ENCODE results near the gene PRXL2A.

GRCh38 chr10:80458263-80458625, 49.9 kb downstream of the PRXL2A start:
- no peak for TF ChIP-seq CTCF (IDR thresholded peaks at IDR 0.05)
- no peak for TF ChIP-seq POLR2A (IDR thresholded peaks at IDR 0.05)
- TF ChIP-seq EP300 (IDR thresholded peaks at IDR 0.05) = no peak
